ENCODE results near the gene BRCC3.

BRCC3 gene

GRCh38 chrX:155052738-155053498, 18.4 kb upstream of the BRCC3 start:
- TF ChIP-seq CTCF (IDR thresholded peaks at IDR 0.05; ENCODE audit: extremely low read depth, missing control alignments): no peak
- DNase-seq (ENCODE audit: low spot score): no peak

GRCh38 chrX:155053656-155054055, 17.7 kb upstream of the BRCC3 start:
- DNase-seq (ENCODE audit: low spot score): no peak
- no peak for TF ChIP-seq CTCF (IDR thresholded peaks at IDR 0.05; ENCODE audit: extremely low read depth, missing control alignments)

GRCh38 chrX:155054255-155054654, 17.1 kb upstream of the BRCC3 start:
- no peak for TF ChIP-seq CTCF (IDR thresholded peaks at IDR 0.05; ENCODE audit: extremely low read depth, missing control alignments)
- DNase-seq (ENCODE audit: low spot score): no peak

GRCh38 chrX:155055494-155055893, 15.8 kb upstream of the BRCC3 start:
- no peak for DNase-seq (ENCODE audit: low spot score)
- TF ChIP-seq CTCF (IDR thresholded peaks at IDR 0.05; ENCODE audit: extremely low read depth, missing control alignments): no peak

- DNase-seq (ENCODE audit: low spot score): no peak
- no peak for TF ChIP-seq CTCF (IDR thresholded peaks at IDR 0.05; ENCODE audit: extremely low read depth, missing control alignments)
Measured at GRCh38 chrX:155056471-155056870, 14.8 kb upstream of the BRCC3 start.

- DNase-seq (ENCODE audit: low spot score): peak; percentile 34
- peak; percentile 28 for TF ChIP-seq CTCF (IDR thresholded peaks at IDR 0.05; ENCODE audit: extremely low read depth, missing control alignments)
Measured at GRCh38 chrX:155056877-155057792, 14.2 kb upstream of the BRCC3 start.

GRCh38 chrX:155061760-155062159, 9.5 kb upstream of the BRCC3 start:
- no peak for TF ChIP-seq CTCF (IDR thresholded peaks at IDR 0.05; ENCODE audit: extremely low read depth, missing control alignments)
- DNase-seq (ENCODE audit: low spot score): no peak
